Liver (tissue), 9 donors: ENCODE measurements around the gene RNF5. TPM values are rescaled to one million over a fixed set of nuclear protein-coding genes. Genes with fewer than 3 reads are reported as not detected.

Source experiments
- DNase-seq: peaks from one replicate; pipeline ENCODE4 v3.0.0-alpha.2; 2017; ENCODE audit warnings: low spot score
- H3K27ac ChIP-seq, 2 donors: one replicate each; pipeline ENCODE4 v1.7.0; 2013; ENCODE audit warnings: inconsistent platforms in 2 of 2, low read length in 2 of 2, control low read depth in 1 of 2, low read depth in 1 of 2, mild to moderate bottlenecking in 1 of 2
- H3K27me3 ChIP-seq, 4 donors: one replicate each; pipeline versions ENCODE4 v1.6.1 to v1.7.0; 2013; ENCODE audit warnings: low read length in 3 of 4, inconsistent platforms in 1 of 4, mild to moderate bottlenecking in 1 of 4, moderate library complexity in 1 of 4; ENCODE audit not compliant: control insufficient read depth in 4 of 4, insufficient read depth in 4 of 4
- H3K36me3 ChIP-seq, 4 donors: one replicate each; pipeline versions ENCODE4 v1.6.1 to v1.7.0; 2013; ENCODE audit warnings: low read length in 3 of 4, mild to moderate bottlenecking in 3 of 4, low read depth in 1 of 4, moderate library complexity in 1 of 4; ENCODE audit not compliant: control insufficient read depth in 4 of 4, insufficient read depth in 3 of 4
- H3K4me1 ChIP-seq, 4 donors: one replicate each; pipeline versions ENCODE4 v1.6.1 to v1.7.0; 2013; ENCODE audit warnings: low read length in 3 of 4, mild to moderate bottlenecking in 3 of 4, moderate library complexity in 1 of 4; ENCODE audit not compliant: control insufficient read depth in 4 of 4, insufficient read depth in 4 of 4
- H3K4me3 ChIP-seq, 3 donors: one replicate each; pipeline versions ENCODE4 v1.6.1 to v1.7.0; 2013; ENCODE audit warnings: low read length in 3 of 3, control low read depth in 1 of 3, low read depth in 1 of 3, mild to moderate bottlenecking in 1 of 3
- H3K9ac ChIP-seq, 2 donors: one replicate each; pipeline ENCODE4 v1.7.0; 2013; ENCODE audit warnings: low read length in 2 of 2, mild to moderate bottlenecking in 2 of 2, moderate library complexity in 2 of 2, control low read depth in 1 of 2, low read depth in 1 of 2
- H3K9me3 ChIP-seq, 4 donors: one replicate each; pipeline versions ENCODE4 v1.6.1 to v1.7.0; 2013; ENCODE audit warnings: low read length in 3 of 4; ENCODE audit not compliant: control insufficient read depth in 4 of 4
- EGR1 ChIP-seq, 2 donors: IDR thresholded peaks; 2 replicates each; pipeline ENCODE4 v1.6.1; 2016 to 2018; ENCODE audit warnings: antibody characterized with exemption in 2 of 2, low read depth in 2 of 2
- FOXA1 ChIP-seq: IDR thresholded peaks from 2 replicates; pipeline ENCODE4 v1.6.1; 2016; ENCODE audit warnings: antibody characterized with exemption
- FOXA2 ChIP-seq: IDR thresholded peaks from 2 replicates; pipeline ENCODE4 v1.6.1; 2016; ENCODE audit warnings: antibody characterized with exemption
- GABPA ChIP-seq, 2 donors: IDR thresholded peaks in 1 of 2; conservative IDR thresholded peaks in 1 of 2; 2 replicates each; pipeline ENCODE4 v1.6.1; 2016; ENCODE audit warnings: antibody characterized with exemption in 2 of 2, mild to moderate bottlenecking in 1 of 2, moderate library complexity in 1 of 2
- HNF4A ChIP-seq, 2 donors: conservative IDR thresholded peaks; 2 replicates each; pipeline ENCODE4 v1.6.1; 2016; ENCODE audit warnings: antibody characterized with exemption in 2 of 2, mild to moderate bottlenecking in 2 of 2
- HNF4G ChIP-seq: IDR thresholded peaks from 2 replicates; pipeline ENCODE4 v1.6.1; 2016; ENCODE audit warnings: antibody characterized with exemption
- JUND ChIP-seq, 2 donors: IDR thresholded peaks; 2 replicates each; pipeline ENCODE4 v1.6.1; 2016; ENCODE audit warnings: antibody characterized with exemption in 2 of 2
- NR2F2 ChIP-seq: IDR thresholded peaks from 2 replicates; pipeline ENCODE4 v1.6.1; 2016; ENCODE audit warnings: antibody characterized with exemption
- RAD21 ChIP-seq, 2 donors: IDR thresholded peaks; 2 replicates each; pipeline ENCODE4 v1.6.1; 2016; ENCODE audit warnings: antibody characterized with exemption in 2 of 2, mild to moderate bottlenecking in 2 of 2
- RXRA ChIP-seq, 2 donors: IDR thresholded peaks; 2 replicates each; pipeline ENCODE4 v1.6.1; 2017 to 2018; ENCODE audit warnings: antibody characterized with exemption in 2 of 2, mild to moderate bottlenecking in 1 of 2
- SP1 ChIP-seq: IDR thresholded peaks from 2 replicates; pipeline ENCODE4 v1.6.1; 2018; ENCODE audit warnings: antibody characterized with exemption, mild to moderate bottlenecking
- TAF1 ChIP-seq: conservative IDR thresholded peaks from 2 replicates; pipeline ENCODE4 v1.6.1; 2016; ENCODE audit warnings: antibody characterized with exemption, mild to moderate bottlenecking
- YY1 ChIP-seq: IDR thresholded peaks from 2 replicates; pipeline ENCODE4 v1.6.1; 2016; ENCODE audit warnings: antibody characterized with exemption, mild to moderate bottlenecking
- WGBS: extraction: QIAGEN DNeasy Blood & Tissue Kit; methylation state at CpG from one replicate; pipeline ENCODE4 v1.1.7; 2013; 5-methylcytosine and 5-hydroxymethylcytosine counted together
- polyA plus RNA-seq, 2 donors: library from polyadenylated mRNA; stranded (reverse) in 1 of 2; unstranded in 1 of 2; fragments of 200-250 nt in 1 of 2; fragments of >200 nt in 1 of 2; fragmentation: Nextera tagmentation in 1 of 2; extraction: Ambion mirVana in 1 of 2; gene quantifications; one replicate each; pipeline versions ENCODE4 v1.2.1 to v1.2.3, GENCODE V29; 2013 to 2015
- total RNA-seq, 2 donors: library from RNA; depleted of rRNA; stranded (reverse); fragments of >200 nt; gene quantifications; one replicate each; pipeline ENCODE4 v1.2.3, GENCODE V29; 2014
- TF ChIP-seq, protein P1 (sequence below): IDR thresholded peaks from 2 replicates; pipeline ENCODE4 v1.6.1; 2016; ENCODE audit warnings: antibody characterized with exemption, mild to moderate bottlenecking
- TF ChIP-seq, protein P2 (sequence below): fragments of 150-350 bp; IDR thresholded peaks from 2 replicates; pipeline ENCODE4 v1.5.1; 2017; ENCODE audit warnings: improper control_type of control experiment, low read depth, low read length; ENCODE audit not compliant: missing input control
- TF ChIP-seq, protein P3 (sequence below): IDR thresholded peaks from 2 replicates; pipeline ENCODE4 v1.6.1; 2016; ENCODE audit warnings: antibody characterized with exemption
- TF ChIP-seq, protein P4 (sequence below): IDR thresholded peaks from 2 replicates; pipeline ENCODE4 v1.6.1; 2016; ENCODE audit warnings: antibody characterized with exemption
- TF ChIP-seq, protein P5 (sequence below): IDR thresholded peaks from 2 replicates; pipeline ENCODE4 v1.6.1; 2016; ENCODE audit warnings: antibody characterized with exemption
- donor health status: healthy.
- donor health status: healthy.
- donor health status: healthy.
- donor health status: healthy.
- donor health status: healthy.

The RNF5 gene
- total and polyA plus RNA-seq, 4 donors = 51.5 to 85.9 (median 61.0) TPM

DNA sequence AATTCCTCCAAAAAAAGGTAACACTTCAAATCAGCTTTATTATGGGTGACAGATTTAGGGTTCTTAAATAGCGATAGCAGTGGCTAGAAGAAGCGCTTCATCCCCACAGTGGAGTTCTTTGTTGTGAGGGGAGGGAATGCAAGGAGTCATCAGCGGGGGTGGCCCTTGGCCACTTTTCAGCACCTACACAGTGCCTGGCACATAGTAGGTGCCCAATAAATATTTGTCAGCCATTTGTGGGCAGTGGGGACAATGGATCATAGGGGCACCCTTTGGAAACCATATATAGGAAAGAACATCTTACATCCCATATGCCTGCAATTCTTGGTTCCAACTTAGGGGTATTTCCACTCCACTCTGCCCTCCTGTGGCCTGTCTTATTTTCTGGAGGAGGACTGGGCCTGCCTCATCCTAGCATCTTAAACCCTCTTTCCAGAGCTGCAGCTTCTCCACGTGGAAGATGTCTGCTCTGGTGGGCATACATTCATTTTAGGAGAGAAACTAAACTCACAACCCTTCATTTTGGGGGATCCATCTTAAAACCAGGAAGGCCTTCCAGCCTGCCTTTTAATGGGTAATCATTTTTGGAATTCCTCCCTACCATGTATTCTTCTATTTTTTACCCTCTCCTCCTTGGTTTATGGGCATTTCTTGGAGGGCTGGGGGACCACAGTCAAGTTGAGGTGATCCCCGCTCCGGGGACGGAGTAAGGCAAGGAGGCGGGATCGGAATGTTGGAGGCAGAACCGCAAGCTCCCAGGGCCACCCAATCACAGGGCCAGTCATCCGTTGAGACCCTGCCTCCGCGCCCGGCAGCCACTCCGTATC lies 16.8 kb downstream of the RNF5 start:
- WGBS = 18% methylated on average over 15 of the region's 15 CpGs
- peak in 1 of 2 donors; percentile 48 for TF ChIP-seq JUND (IDR thresholded peaks at IDR 0.05)
- TF ChIP-seq, protein P1, sequence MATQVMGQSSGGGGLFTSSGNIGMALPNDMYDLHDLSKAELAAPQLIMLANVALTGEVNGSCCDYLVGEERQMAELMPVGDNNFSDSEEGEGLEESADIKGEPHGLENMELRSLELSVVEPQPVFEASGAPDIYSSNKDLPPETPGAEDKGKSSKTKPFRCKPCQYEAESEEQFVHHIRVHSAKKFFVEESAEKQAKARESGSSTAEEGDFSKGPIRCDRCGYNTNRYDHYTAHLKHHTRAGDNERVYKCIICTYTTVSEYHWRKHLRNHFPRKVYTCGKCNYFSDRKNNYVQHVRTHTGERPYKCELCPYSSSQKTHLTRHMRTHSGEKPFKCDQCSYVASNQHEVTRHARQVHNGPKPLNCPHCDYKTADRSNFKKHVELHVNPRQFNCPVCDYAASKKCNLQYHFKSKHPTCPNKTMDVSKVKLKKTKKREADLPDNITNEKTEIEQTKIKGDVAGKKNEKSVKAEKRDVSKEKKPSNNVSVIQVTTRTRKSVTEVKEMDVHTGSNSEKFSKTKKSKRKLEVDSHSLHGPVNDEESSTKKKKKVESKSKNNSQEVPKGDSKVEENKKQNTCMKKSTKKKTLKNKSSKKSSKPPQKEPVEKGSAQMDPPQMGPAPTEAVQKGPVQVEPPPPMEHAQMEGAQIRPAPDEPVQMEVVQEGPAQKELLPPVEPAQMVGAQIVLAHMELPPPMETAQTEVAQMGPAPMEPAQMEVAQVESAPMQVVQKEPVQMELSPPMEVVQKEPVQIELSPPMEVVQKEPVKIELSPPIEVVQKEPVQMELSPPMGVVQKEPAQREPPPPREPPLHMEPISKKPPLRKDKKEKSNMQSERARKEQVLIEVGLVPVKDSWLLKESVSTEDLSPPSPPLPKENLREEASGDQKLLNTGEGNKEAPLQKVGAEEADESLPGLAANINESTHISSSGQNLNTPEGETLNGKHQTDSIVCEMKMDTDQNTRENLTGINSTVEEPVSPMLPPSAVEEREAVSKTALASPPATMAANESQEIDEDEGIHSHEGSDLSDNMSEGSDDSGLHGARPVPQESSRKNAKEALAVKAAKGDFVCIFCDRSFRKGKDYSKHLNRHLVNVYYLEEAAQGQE = no peak
- TF ChIP-seq, protein P2, sequence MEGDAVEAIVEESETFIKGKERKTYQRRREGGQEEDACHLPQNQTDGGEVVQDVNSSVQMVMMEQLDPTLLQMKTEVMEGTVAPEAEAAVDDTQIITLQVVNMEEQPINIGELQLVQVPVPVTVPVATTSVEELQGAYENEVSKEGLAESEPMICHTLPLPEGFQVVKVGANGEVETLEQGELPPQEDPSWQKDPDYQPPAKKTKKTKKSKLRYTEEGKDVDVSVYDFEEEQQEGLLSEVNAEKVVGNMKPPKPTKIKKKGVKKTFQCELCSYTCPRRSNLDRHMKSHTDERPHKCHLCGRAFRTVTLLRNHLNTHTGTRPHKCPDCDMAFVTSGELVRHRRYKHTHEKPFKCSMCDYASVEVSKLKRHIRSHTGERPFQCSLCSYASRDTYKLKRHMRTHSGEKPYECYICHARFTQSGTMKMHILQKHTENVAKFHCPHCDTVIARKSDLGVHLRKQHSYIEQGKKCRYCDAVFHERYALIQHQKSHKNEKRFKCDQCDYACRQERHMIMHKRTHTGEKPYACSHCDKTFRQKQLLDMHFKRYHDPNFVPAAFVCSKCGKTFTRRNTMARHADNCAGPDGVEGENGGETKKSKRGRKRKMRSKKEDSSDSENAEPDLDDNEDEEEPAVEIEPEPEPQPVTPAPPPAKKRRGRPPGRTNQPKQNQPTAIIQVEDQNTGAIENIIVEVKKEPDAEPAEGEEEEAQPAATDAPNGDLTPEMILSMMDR = peak; percentile 41
- peak; percentile 33 to 52 for TF ChIP-seq RAD21 (IDR thresholded peaks at IDR 0.05)
- no peak for TF ChIP-seq TAF1
- no peak for TF ChIP-seq SP1
- TF ChIP-seq FOXA1 = no peak
- TF ChIP-seq RXRA (IDR thresholded peaks at IDR 0.05) = no peak
- TF ChIP-seq GABPA (IDR thresholded peaks at IDR 0.05 in 1 of 2, conservative IDR thresholded peaks at IDR 0.05 in 1 of 2) = no peak
- TF ChIP-seq HNF4G = no peak
- TF ChIP-seq, protein P3, sequence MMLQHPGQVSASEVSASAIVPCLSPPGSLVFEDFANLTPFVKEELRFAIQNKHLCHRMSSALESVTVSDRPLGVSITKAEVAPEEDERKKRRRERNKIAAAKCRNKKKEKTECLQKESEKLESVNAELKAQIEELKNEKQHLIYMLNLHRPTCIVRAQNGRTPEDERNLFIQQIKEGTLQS = no peak
- TF ChIP-seq YY1 = no peak
- no peak for TF ChIP-seq NR2F2
- TF ChIP-seq FOXA2 = no peak
- TF ChIP-seq, protein P4, sequence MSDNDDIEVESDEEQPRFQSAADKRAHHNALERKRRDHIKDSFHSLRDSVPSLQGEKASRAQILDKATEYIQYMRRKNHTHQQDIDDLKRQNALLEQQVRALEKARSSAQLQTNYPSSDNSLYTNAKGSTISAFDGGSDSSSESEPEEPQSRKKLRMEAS = no peak
- TF ChIP-seq, protein P5, sequence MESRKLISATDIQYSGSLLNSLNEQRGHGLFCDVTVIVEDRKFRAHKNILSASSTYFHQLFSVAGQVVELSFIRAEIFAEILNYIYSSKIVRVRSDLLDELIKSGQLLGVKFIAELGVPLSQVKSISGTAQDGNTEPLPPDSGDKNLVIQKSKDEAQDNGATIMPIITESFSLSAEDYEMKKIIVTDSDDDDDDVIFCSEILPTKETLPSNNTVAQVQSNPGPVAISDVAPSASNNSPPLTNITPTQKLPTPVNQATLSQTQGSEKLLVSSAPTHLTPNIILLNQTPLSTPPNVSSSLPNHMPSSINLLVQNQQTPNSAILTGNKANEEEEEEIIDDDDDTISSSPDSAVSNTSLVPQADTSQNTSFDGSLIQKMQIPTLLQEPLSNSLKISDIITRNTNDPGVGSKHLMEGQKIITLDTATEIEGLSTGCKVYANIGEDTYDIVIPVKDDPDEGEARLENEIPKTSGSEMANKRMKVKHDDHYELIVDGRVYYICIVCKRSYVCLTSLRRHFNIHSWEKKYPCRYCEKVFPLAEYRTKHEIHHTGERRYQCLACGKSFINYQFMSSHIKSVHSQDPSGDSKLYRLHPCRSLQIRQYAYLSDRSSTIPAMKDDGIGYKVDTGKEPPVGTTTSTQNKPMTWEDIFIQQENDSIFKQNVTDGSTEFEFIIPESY = no peak
- TF ChIP-seq EGR1 (IDR thresholded peaks at IDR 0.05; ENCODE audit: low read depth in 2 of 2) = no peak
- TF ChIP-seq HNF4A (conservative IDR thresholded peaks at IDR 0.05) = peak in 1 of 2 donors; percentile 29
- Histone ChIP-seq H3K36me3 (no peaks in the 10 kb centered on the region), H3K4me1 (peaks cover 3 to 33% (median 17%) of the 10 kb centered on the region in 4 donors), H3K9me3 (no peaks in the 10 kb centered on the region), H3K9ac (peak overlapping the region; percentile 66 to 84), H3K27ac (peak overlapping the region; percentile 82 to 99), H3K27me3 (no peaks in the 10 kb centered on the region), H3K4me3 (peak overlapping the region; percentile 38 to 53 (median 50))
- DNase-seq = peak; percentile 65
